Measurements from ENCODE around the gene RBM43. TPM values are rescaled to one million over a fixed set of nuclear protein-coding genes. Genes with fewer than 3 reads are reported as not detected.

The RBM43 gene
- total RNA-seq = 5.6 and 8.1 TPM in 2 replicates

DNA sequence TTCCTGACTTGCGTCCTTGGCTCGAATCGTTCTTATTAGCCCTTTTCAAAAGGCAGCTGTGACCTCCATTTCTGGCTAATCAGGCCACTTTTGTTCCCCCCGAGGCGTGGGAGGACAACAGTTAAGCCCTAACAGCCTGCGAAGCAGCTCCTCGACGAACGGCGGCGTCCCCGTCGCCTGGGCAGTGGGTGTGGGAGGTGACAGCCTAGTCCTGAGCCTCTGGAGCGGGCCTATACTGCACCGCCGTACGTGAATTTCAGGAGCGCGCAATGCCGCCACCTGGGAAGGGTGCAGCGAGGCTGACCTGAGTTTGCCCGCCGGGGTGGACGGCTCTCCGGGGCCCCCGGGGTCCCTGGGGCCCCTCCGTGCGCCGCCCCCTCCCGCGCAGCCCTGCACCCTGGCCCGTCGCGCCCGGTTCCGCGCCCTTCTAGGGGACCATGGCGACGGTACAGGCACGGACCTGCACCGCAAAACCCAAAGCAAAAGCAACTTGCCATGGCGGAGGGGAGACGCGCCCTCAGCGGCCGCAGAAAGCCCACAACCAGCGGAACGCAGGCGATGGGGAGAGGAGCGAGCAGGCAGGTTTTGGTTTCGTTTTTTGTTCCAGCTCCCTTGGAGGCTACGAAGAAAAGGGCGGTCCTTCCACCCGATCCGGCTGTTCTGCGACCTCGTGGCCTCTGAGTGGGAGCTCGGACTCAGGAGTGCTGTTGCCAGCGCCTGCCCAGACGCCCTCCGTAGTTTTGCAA lies at the start of gene RBM43:
RBM43 (minus strand) TSS at position 633 of the 746 bp plus-strand sequence; CDS start at position 497, 136 bp downstream.

Other genes with a start within 250 kb of the RBM43 start
- gene NMI, start 27.8 kb upstream of the RBM43 start, total RNA-seq = 7.8 and 10.7 TPM in 2 replicates
- gene TNFAIP6, start 95.7 kb upstream of the RBM43 start, total RNA-seq = 10.0 and 31.8 TPM in 2 replicates
- 32.3 and 36.7 TPM in 2 replicates for gene RIF1, start 148.0 kb upstream of the RBM43 start, total RNA-seq